ES-I3 (cell line): Measurements from ENCODE around the gene EGR4.

ENCODE experiments used
- H3K36me3 ChIP-seq: 2 replicates; pipeline ENCODE4 v1.6.1; 2013; ENCODE audit warnings: mild to moderate bottlenecking, low read length, control low read depth, moderate library complexity; ENCODE audit not compliant: insufficient read depth
- H3K4me1 ChIP-seq: 2 replicates; pipeline ENCODE4 v1.6.1; 2013; ENCODE audit warnings: mild to moderate bottlenecking, control low read depth, low read length; ENCODE audit not compliant: insufficient read depth
- H3K9ac ChIP-seq: 2 replicates; pipeline ENCODE4 v1.6.1; 2013; ENCODE audit warnings: low read depth, mild to moderate bottlenecking, low read length, moderate library complexity
- H3K9me3 ChIP-seq: 2 replicates; pipeline ENCODE4 v1.6.1; 2013; ENCODE audit warnings: mild to moderate bottlenecking, low read length, moderate library complexity; ENCODE audit not compliant: control insufficient read depth, insufficient read depth

EGR4 gene

DNA sequence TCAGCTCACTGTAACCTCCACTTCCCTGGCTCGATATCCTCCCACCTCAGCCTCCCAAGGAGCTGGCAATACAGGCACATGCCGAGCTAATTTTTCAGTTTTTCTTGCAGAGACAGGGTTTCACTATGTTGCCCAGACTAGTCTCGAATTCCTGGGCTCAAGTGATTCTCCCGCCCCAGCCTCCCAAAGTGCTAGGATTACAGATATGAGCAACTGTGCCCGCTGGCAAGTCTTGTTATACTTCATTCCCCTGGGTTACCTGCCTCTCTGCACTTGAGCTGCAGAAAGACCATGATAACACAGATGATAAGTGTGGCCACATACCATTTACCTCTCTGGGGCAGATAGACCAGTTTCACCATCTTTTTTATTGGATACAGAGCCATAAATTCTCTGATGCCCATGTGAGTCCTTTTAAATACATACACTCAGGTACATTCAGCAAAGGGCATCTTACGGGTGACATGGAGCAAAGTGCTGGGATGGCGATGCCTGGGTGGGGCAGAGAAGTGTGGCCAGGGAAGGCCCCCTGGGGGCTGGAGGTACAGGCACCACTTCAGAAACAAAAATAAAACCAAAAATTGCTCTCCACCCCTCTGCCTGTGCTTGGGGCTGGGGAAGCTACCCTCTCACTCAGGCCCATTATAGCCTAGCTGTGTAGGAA, 38.9 kb downstream of the EGR4 start:
- H3K9me3 ChIP-seq, result no peaks in the 10 kb centered on the region
- peaks cover 29% of the 10 kb centered on the region for H3K36me3 ChIP-seq
- no peak overlapping the region for H3K9ac ChIP-seq
- peaks cover 3% of the 10 kb centered on the region; the same call in 1 of the 2 replicates for H3K4me1 ChIP-seq

DNA sequence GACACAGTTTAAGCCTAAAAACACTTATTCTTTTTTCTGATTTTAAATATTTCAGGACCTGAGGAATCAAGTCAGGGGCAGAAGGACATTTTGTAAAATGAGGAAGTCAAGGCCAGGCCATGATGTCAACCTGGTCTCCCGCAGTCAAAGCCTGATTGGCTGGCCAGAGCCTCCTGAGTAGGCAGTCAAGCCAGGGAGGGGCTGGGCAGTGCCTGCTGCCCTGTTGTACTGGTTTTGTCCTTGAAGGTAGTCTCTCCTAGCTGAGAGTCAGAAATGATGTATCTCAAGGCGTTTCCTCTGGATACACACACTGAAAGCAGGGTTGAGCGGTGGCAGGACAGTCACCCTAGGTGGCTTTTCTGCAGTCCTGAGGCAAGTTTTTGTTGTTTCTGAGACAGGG, 39.4 kb downstream of the EGR4 start:
- Histone ChIP-seq H3K4me1 (peaks cover 3% of the 10 kb centered on the region; the same call in 1 of the 2 replicates), H3K36me3 (peaks cover 34% of the 10 kb centered on the region), H3K9ac (no peak overlapping the region), H3K9me3 (no peaks in the 10 kb centered on the region)

DNA sequence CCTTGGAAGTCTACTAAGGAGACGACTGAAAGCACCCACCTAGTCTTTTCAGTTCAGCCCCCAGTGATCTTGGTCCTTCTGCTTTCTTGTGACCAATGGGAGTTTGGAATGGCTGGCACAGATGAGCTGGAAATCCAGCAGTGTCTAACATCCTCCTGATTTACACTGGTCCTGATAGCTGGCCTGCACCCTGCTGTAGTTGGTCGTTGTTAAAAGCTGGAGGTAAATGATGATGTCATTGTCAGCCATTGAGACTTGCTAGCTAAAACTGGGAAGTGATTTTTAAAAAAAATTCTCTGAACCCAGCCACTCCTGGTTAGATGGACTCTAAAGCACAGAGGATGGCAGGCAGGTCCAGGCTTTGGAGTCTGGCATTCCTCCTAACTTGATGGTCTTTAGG, 39.9 kb downstream of the EGR4 start:
- Histone ChIP-seq H3K4me1 (peaks cover 3% of the 10 kb centered on the region; the same call in 1 of the 2 replicates), H3K36me3 (peaks cover 39% of the 10 kb centered on the region)

DNA sequence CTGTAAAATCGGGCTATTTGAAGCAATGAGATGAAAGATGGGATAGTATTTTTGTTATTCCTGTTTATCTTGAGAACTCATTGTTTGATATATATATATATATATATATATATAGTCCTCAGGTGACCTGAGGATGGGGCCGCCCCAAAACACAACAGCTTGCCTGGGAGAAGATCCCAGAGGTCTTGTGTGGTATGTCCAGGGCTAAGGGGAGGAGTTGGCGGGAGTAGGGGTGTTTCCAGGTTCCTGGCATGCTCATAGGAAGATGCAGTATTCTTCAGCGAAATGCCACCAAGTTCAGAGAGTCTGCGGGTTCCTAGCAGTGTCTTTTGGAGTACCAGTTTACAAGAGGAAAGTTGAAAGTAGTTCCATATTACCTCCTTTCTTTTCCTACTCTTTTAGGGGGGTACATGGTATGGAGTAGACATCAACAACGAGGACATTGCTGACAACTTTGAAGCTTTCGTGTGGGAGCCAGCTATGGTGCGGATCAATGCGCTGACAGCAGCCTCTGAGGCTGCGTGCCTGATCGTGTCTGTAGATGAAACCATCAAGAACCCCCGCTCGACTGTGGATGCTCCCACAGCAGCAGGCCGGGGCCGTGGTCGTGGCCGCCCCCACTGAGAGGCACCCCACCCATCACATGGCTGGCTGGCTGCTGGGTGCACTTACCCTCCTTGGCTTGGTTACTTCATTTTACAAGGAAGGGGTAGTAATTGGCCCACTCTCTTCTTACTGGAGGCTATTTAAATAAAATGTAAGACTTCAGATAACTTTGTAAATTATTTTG, 40.9 kb downstream of the EGR4 start:
- H3K36me3 ChIP-seq, result peaks cover 44% of the 10 kb centered on the region
- peaks cover 3% of the 10 kb centered on the region; the same call in 1 of the 2 replicates for H3K4me1 ChIP-seq
- no peak overlapping the region for H3K9ac ChIP-seq
- no peaks in the 10 kb centered on the region for H3K9me3 ChIP-seq

More for the DNA sequence above, 39.9 kb downstream of the EGR4 start:
- H3K9me3 ChIP-seq, result no peaks in the 10 kb centered on the region
- H3K9ac ChIP-seq, result no peak overlapping the region

DNA sequence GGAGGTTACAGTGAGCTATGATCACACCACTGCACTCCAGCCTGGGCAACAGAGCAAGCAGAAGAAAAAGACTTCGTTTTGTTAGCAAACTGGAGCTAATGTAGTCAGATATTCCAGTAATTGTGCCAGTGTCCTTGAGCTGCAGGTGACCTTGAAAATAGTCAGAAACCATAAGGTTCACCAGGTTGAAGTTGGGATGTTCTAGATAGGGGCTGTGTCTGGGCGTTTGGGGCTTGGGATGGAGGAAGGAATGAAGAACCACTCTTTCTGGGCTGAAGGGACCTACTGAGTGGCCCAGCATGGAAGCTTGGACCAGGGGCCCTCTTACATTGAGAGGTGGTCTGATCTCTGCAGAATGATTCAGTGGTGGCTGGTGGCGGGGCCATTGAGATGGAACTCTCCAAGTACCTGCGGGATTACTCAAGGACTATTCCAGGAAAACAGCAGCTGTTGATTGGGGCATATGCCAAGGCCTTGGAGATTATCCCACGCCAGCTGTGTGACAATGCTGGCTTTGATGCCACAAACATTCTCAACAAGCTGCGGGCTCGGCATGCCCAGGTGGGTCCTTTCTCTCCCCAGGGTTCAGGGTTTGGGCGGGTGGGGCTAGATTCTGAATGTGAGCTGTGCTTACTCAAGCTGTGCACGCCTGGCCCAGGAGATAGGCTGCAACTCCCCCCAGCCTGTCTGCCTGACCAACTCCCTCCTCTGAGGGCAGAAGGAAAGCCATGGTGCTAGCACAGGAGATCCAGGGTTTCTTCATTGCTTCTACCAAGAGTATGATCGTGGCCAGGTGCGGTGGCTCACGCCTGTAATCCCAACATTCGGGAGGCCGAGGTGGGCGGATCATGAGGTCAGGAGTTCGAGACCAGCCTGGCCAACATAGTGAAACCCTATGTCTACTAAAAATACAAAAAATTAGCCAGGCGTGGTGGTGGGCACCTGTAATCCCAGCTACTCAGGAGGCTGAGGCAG, 42.2 kb downstream of the EGR4 start:
- H3K36me3 ChIP-seq, result peaks cover 45% of the 10 kb centered on the region

DNA sequence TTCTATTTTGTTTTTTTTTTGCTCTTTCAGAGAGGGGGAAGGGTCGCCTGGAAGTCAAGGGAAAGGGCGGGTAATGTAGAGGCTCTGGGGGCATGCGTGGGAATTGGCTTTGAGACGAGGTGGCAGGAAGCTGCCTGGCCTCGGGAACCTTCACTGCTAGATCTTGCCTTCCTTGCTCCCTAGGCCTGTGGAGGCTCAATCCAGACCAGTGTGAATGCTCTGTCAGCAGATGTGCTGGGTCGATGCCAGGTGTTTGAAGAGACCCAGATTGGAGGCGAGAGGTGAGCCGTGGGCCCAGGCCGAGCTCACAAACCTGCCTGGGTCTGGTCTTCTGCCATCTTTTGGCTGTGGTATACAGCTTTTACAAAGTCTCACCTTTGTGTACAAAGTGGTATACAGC, 43.7 kb downstream of the EGR4 start:
- Histone ChIP-seq H3K36me3 (peaks cover 57% of the 10 kb centered on the region), H3K4me1 (no peaks in the 10 kb centered on the region), H3K9ac (no peak overlapping the region), H3K9me3 (no peaks in the 10 kb centered on the region)

More for the DNA sequence above, 42.2 kb downstream of the EGR4 start:
- no peak overlapping the region for H3K9ac ChIP-seq
- peaks cover 3% of the 10 kb centered on the region; the same call in 1 of the 2 replicates for H3K4me1 ChIP-seq
- no peaks in the 10 kb centered on the region for H3K9me3 ChIP-seq

DNA sequence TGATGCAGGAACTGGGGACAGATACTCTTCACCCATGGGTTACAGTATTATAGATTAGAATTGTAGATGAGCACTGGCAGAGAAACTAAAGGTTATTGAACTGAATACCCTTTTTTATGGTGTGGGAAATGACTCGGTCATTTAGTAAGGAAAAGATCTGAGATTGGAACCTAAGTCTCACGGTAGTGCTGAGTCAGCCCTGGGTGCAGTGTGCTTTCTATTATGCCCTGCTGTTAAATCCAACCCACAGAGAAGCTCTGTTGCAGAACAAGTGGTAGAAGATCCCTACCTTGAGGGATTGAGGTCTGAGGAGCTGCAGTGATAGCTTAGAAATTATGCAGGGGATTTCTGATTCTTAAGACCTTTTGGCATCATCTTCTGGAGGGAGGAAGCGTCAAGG, 46.5 kb downstream of the EGR4 start:
- peaks cover 57% of the 10 kb centered on the region for H3K36me3 ChIP-seq
- no peak overlapping the region for H3K9ac ChIP-seq
- peaks cover 4% of the 10 kb centered on the region; the same call in 1 of the 2 replicates for H3K4me1 ChIP-seq

DNA sequence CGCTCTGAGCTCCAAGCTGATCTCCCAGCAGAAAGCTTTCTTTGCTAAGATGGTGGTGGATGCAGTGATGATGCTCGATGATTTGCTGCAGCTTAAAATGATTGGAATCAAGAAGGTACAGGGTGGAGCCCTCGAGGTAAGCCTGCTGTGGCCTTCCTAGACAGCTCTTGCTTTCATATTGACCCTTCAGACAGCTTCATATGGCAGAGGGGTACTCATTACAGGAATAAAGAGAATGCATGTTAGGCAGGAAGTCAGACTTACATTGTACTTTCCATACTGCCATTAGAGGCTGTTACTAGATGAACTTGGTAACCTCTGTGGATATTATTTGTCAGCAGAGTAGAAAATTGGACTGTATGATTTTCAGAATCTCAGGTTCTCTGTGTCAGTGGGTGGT, 48.8 kb downstream of the EGR4 start:
- Histone ChIP-seq H3K9me3 (no peaks in the 10 kb centered on the region), H3K4me1 (peaks cover 4% of the 10 kb centered on the region; the same call in 1 of the 2 replicates), H3K9ac (no peak overlapping the region), H3K36me3 (peaks cover 46% of the 10 kb centered on the region)

More for the DNA sequence above, 46.5 kb downstream of the EGR4 start:
- no peaks in the 10 kb centered on the region for H3K9me3 ChIP-seq

DNA sequence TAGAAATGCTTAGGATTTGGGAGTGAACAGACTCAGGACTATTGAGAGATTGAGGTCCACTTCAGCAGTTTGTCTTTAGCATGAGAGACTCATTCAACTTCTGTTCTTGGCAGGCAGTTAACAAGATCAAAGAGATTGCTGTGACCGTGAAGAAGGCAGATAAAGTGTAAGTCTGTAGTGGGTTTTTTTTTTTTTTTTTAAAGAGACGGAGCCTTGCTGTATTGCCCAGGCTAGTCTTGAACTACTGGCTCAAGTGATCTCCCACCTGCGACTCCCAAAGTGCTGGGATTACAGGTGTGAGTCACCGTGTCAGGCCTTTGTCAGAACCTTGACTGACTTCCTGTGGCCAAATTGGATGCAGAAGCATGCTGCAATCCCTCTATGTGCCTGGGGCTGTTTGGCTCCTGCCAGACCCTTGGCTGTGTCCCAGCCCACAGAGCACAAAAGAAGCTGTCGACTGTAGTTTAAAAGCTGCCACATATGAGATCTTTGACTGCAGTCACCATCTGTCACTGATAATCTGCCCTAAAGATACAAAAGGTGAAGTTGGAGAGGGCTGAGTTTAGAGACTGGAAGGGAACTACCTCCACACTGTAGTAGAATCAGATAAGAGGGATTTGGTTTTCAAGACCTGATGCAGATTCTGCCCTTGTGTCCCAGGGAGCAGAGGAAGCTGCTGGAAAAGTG, 49.3 kb downstream of the EGR4 start:
- peaks cover 4% of the 10 kb centered on the region; the same call in 1 of the 2 replicates for H3K4me1 ChIP-seq
- H3K36me3 ChIP-seq, result peaks cover 47% of the 10 kb centered on the region
- H3K9ac ChIP-seq, result no peak overlapping the region
- H3K9me3 ChIP-seq, result no peaks in the 10 kb centered on the region
